Stimulated activated naive CD8-positive, alpha-beta T cell treated with anti-CD3 and anti-CD28 coated beads, Interleukin-15, amount 100 ng/mL, for 72 hours (primary cell): ENCODE data around the gene OCIAD2.
A peak's percentile ranks its signal among the peaks of the same experiment; 100 is the strongest.
"Not testable (repeated sequence)": the region's sequence is repeated elsewhere in the genome, so short reads cannot be mapped to it uniquely, and the experiment has no call there.

ENCODE experiments used
- ATAC-seq: fragments of 150-1000 bp; cut with Tn5 transposase; 2 replicates; pipeline ENCODE4 v1.10.0; 2021; ENCODE audit warnings: mild to moderate bottlenecking, moderate library complexity
- DNase-seq, 2 donors: peaks; one replicate each; pipeline ENCODE4 v3.0.0; 2021 to 2022
- H3K27ac Mint-ChIP-seq, 2 donors: one replicate each; pipeline ENCODE4 v1.8.0; 2022; ENCODE audit warnings: mild to moderate bottlenecking in 2 of 2, mixed read lengths in 2 of 2, moderate library complexity in 2 of 2
- H3K27me3 Mint-ChIP-seq: one replicate; pipeline ENCODE4 v1.8.0; 2022; ENCODE audit warnings: mixed read lengths
- H3K4me1 Mint-ChIP-seq: one replicate; pipeline ENCODE4 v1.8.0; 2022; ENCODE audit warnings: mild to moderate bottlenecking, mixed read lengths
- H3K4me3 Mint-ChIP-seq, 2 donors: one replicate each; pipeline ENCODE4 v1.8.0; 2022; ENCODE audit warnings: mild to moderate bottlenecking in 2 of 2, mixed read lengths in 2 of 2, moderate library complexity in 1 of 2
- H3K9me3 Mint-ChIP-seq, 2 donors: one replicate each; pipeline ENCODE4 v1.8.0; 2022; ENCODE audit warnings: mixed read lengths in 2 of 2

The OCIAD2 gene

DNA sequence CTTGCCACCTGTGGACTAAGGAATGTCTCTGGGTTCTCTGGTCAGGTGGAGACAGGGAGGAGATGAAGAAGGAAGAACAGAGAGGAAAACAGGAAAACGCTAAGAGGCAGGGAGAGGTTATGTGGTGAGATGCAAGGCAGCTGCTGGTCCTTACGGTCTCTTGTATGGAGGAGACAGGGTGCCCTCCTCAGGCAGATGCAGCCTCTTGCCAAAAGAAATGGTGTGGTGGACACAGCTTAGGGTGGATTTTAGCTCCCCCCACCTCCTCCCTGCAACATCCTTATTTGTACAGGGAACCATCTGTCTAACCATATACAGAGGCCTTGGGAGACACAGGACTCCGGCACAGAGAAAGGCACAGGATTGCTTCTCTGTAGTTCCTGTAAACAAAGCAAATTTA lies 9.7 kb downstream of the OCIAD2 start:
- ATAC-seq = no peak
- peaks cover 23% of the 10 kb centered on the region for H3K4me1 Mint-ChIP-seq
- H3K4me3 Mint-ChIP-seq = no peak overlapping the region
- no peaks in the 10 kb centered on the region for H3K9me3 Mint-ChIP-seq
- no peak overlapping the region for H3K27ac Mint-ChIP-seq
- no peak for DNase-seq
- no peaks in the 10 kb centered on the region for H3K27me3 Mint-ChIP-seq

GRCh38 chr4:48891028-48891619 lies 15.4 kb downstream of the OCIAD2 start:
- Mint-ChIP-seq H3K9me3 (peaks cover 6 to 16% of the 10 kb centered on the region in 2 donors), H3K27me3 (no peaks in the 10 kb centered on the region), H3K4me3 (no peak overlapping the region), H3K27ac (no peak overlapping the region), H3K4me1 (peaks cover 5% of the 10 kb centered on the region)
- DNase-seq = no peak
- ATAC-seq = no peak

DNA sequence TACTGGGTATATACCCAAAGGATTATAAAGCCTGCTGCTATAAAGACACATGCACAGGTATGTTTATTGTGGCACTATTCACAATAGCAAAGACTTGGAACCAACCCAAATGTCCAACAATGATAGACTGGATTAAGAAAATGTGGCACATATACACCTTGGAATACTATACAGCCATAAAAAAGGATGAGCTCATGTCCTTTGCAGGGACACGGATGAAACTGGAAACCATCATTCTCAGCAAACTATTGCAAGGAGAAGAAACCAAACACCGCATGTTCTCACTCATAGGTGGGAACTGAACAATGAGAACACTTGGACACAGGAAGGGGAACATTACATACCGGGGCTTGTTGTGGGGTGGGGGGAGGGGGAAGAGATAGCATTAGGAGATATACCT lies 16.8 kb downstream of the OCIAD2 start:
- H3K27me3 Mint-ChIP-seq, DNase-seq, H3K4me1 Mint-ChIP-seq, ATAC-seq, H3K4me3 Mint-ChIP-seq, H3K27ac Mint-ChIP-seq: not testable (repeated sequence)
- peaks cover 6 to 16% of the 10 kb centered on the region in 2 donors for H3K9me3 Mint-ChIP-seq

DNA sequence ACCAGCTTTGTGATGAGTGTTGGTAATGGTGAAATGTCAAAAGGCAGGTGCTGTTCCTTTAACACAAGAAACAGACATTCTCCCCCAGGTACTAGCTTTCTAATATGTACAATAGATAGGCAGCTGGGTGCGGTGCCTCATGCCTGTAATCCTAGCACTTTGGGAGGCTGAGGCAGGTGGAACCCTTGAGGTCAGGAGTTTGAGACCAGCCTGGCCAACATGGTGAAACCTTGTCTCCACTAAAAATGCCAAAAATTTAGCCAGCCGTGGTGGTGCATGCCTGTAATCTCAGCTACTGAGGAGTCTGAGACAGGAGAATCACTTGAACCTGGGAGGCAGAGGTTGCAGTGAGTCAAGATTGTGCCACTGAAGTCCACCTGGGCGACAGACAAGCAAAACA lies 24.9 kb downstream of the OCIAD2 start:
- H3K9me3 Mint-ChIP-seq, H3K27ac Mint-ChIP-seq, DNase-seq, H3K4me1 Mint-ChIP-seq, ATAC-seq, H3K27me3 Mint-ChIP-seq, H3K4me3 Mint-ChIP-seq: not testable (repeated sequence)

DNA sequence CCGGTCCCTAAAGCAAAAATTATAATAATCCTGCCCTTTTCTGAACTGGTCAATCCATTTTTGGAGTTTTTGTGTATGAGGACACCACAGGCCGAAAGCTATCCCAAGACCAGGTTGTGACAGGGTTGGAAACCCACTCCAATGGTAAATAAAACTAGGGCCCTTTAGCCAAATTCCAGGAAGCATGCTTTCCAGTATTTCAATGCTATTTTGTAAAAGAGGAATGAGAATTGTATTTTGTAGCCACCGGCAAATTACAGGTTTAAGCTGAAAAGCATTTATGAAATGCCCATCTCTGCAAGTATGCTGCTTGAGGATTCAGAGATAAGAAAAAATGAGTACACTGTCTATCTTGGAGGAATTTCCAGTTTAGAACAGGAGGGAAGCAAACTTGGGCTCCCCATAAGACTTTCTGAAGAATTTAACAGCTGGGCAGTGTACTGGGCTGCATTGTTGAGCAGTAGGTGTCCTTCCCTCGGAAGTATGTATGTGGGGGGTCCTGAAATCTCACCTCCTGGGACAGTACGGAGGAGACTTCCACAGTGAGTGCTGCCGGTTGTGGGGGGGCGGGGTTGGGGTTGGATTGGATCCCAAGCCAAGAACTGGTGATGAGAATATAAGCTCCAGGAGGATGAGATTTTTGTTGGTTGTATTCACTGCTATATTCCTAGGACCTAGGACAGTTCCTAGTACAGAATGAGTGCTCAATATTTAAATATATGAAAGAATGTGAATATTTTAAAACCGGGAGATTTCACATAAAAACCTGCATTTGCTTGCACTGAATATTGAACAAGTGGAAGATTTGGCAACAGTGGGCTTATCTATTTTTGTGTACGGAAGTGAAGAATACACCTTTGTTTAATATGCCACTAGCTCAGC lies 26.8 kb downstream of the OCIAD2 start:
- Mint-ChIP-seq H3K27me3 (no peaks in the 10 kb centered on the region), H3K27ac (no peak overlapping the region), H3K4me3 (no peak overlapping the region), H3K4me1 (no peaks in the 10 kb centered on the region), H3K9me3 (no peaks in the 10 kb centered on the region)
- no peak for ATAC-seq
- no peak for DNase-seq

DNA sequence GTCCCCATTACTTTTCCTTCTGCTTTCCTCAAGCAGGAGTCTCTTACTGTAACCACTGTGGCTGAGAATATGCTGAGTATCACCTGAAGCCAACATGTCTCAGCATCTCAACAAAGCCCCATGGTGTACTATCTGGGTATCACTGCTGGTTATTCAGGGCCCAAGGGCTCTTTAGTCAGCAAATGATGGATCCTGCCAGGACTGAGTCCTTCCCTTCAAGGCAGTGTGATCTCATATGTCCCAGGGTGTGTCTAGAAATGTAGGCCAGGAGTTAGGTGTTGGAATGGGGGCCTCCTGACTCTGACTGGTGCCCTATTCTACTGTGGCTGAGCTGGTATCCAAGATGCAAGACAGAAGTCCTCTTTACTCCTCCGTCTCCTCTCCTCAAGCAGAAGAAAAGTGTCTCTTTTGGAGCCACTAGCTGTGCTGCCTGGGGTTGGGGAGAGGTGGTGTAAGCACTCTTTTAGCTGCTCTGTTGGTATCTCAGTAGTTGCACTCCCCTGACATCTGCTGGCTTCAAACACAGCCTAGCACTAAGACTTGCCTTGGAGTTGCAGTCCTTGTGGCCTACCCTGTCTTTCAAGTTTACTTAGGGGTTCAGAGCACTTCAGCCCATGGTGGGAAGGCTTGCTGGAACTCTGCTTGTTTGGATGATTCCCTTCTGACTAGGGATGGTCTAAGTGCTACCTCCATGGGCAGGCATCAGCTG lies 28.6 kb downstream of the OCIAD2 start:
- H3K4me1 Mint-ChIP-seq = no peaks in the 10 kb centered on the region
- no peak for DNase-seq
- no peak overlapping the region for H3K4me3 Mint-ChIP-seq
- no peak overlapping the region for H3K27ac Mint-ChIP-seq
- no peak for ATAC-seq
- no peaks in the 10 kb centered on the region for H3K9me3 Mint-ChIP-seq
- no peaks in the 10 kb centered on the region for H3K27me3 Mint-ChIP-seq

- not testable (repeated sequence) for H3K27me3 Mint-ChIP-seq, H3K27ac Mint-ChIP-seq, DNase-seq, ATAC-seq, H3K4me1 Mint-ChIP-seq, H3K4me3 Mint-ChIP-seq
- H3K9me3 Mint-ChIP-seq = peaks cover 7 to 31% of the 10 kb centered on the region in 2 donors
Measured at GRCh38 chr4:48864696-48865095, 41.9 kb downstream of the OCIAD2 start.

DNA sequence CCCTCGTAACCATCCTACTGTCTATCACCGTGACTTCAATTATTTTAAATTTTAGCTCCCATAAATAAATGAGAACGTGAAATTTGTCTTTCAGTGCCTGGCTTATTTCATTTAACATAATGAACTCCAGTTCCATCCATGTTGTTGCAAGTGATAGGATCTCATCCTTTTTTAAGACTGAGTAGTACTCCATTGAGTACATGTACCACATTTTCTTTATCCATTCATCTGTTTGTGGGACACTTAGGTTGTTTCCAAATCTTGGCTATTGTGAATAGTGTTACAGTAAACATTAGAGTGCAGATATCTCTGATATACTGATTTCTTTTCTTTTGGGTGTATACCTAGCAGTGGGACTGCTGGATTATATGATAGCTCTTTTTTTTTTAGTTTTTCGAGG lies 42.8 kb downstream of the OCIAD2 start:
- ATAC-seq (no peak), DNase-seq (no peak)
- Mint-ChIP-seq H3K27me3 (no peaks in the 10 kb centered on the region), H3K27ac (no peak overlapping the region), H3K4me3 (no peak overlapping the region), H3K9me3 (peaks cover 7 to 22% of the 10 kb centered on the region in 2 donors), H3K4me1 (no peaks in the 10 kb centered on the region)

GRCh38 chr4:48862661-48863060 lies 43.9 kb downstream of the OCIAD2 start:
- Mint-ChIP-seq H3K27me3 (no peaks in the 10 kb centered on the region), H3K9me3 (peaks cover 7 to 14% of the 10 kb centered on the region in 2 donors), H3K4me1 (peaks cover 8% of the 10 kb centered on the region), H3K4me3 (no peak overlapping the region), H3K27ac (no peak overlapping the region)
- no peak for DNase-seq
- ATAC-seq = no peak

DNA sequence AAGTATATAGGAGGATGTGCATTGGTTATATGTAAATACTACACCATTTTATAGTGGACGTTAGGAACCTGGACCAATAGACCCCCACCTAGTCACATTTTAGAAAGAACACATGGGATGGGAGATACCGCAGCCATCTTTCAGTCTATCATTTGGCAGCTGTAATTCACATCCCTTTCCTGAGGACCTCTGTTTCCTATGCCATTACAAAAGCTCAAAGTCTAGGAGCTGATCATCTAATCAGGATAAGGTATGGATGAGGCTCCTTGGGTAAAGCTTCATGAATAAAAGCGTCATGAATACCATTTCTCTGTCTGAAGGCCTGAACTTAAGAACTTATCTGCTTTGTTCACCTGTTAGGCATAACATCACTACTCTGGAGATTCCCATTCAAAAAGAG lies 44.5 kb downstream of the OCIAD2 start:
- ATAC-seq (no peak), DNase-seq (no peak)
- H3K4me1 Mint-ChIP-seq = peaks cover 8% of the 10 kb centered on the region
- no peak overlapping the region for H3K4me3 Mint-ChIP-seq
- no peaks in the 10 kb centered on the region for H3K27me3 Mint-ChIP-seq
- H3K27ac Mint-ChIP-seq = no peak overlapping the region
- H3K9me3 Mint-ChIP-seq = peaks cover 7 to 12% of the 10 kb centered on the region in 2 donors

DNA sequence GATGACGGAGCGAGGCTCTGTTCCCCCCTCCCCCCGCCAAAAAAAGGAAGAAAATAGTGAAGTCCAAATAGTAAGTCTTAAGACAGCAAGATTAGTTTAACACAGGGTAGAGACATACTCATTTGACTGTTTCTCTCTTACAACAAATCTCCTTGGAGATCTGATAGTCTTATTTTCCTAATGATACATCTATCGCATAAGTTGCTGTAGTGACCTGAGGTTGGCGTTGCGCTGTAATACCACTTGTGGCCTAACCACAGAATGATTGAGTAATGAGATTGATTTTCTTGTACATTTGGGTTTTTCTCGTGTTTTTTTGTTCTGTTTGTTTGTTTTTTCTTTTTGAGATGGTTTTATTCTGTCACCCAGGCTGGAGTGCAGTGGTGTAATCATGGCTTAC lies 48.4 kb downstream of the OCIAD2 start:
- H3K4me3 Mint-ChIP-seq = no peak overlapping the region
- peaks cover 8% of the 10 kb centered on the region for H3K4me1 Mint-ChIP-seq
- DNase-seq = no peak
- ATAC-seq = peak; percentile 65
- no peaks in the 10 kb centered on the region for H3K27me3 Mint-ChIP-seq
- peaks cover 0 to under 1% of the 10 kb centered on the region in 2 donors for H3K9me3 Mint-ChIP-seq
- H3K27ac Mint-ChIP-seq = no peak overlapping the region

GRCh38 chr4:48854982-48855381 lies 51.6 kb downstream of the OCIAD2 start:
- H3K27me3 Mint-ChIP-seq = no peaks in the 10 kb centered on the region
- H3K27ac Mint-ChIP-seq = no peak overlapping the region
- no peaks in the 10 kb centered on the region for H3K9me3 Mint-ChIP-seq
- no peak for ATAC-seq
- no peak for DNase-seq
- H3K4me3 Mint-ChIP-seq = no peak overlapping the region
- peaks cover 8% of the 10 kb centered on the region for H3K4me1 Mint-ChIP-seq

DNA sequence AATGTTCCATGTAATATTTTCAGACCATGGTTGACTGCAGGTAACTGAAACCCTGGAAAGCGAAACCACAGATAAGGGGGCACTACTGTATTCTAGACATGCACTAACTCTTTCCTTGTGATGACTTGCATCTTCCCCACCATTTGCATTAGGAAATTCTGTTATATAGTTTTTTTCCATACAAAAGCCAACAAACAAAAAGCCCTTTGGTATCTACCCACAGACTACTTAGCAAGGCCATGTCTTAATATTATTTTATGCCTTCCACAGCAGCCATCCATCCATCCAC lies 52.2 kb downstream of the OCIAD2 start:
- no peak for DNase-seq
- Mint-ChIP-seq H3K27ac (no peak overlapping the region), H3K27me3 (no peaks in the 10 kb centered on the region), H3K4me1 (peaks cover 8% of the 10 kb centered on the region), H3K4me3 (no peak overlapping the region), H3K9me3 (no peaks in the 10 kb centered on the region)
- ATAC-seq = no peak

GRCh38 chr4:48853604-48854394 lies 52.8 kb downstream of the OCIAD2 start:
- Mint-ChIP-seq H3K4me3 (no peak overlapping the region), H3K27me3 (no peaks in the 10 kb centered on the region), H3K4me1 (peaks cover 8% of the 10 kb centered on the region), H3K9me3 (no peaks in the 10 kb centered on the region), H3K27ac (no peak overlapping the region)
- DNase-seq (no peak), ATAC-seq (no peak)

- H3K4me1 Mint-ChIP-seq = no peaks in the 10 kb centered on the region
- ATAC-seq = peak; percentile 33
- DNase-seq = no peak
- no peaks in the 10 kb centered on the region for H3K9me3 Mint-ChIP-seq
- no peak overlapping the region for H3K4me3 Mint-ChIP-seq
- H3K27ac Mint-ChIP-seq = no peak overlapping the region
- no peaks in the 10 kb centered on the region for H3K27me3 Mint-ChIP-seq
Measured at GRCh38 chr4:48851651-48852050, 54.9 kb downstream of the OCIAD2 start.
